Astrocyte (in vitro differentiated cells and primary cell): ENCODE results near the gene GLIS2.

Source experiments
- CTCF ChIP-seq: IDR thresholded peaks from 2 replicates; pipeline ENCODE4 v1.5.1; 2011; ENCODE audit warnings: low read depth, mild to moderate bottlenecking, inconsistent platforms, low read length, moderate library complexity; ENCODE audit not compliant: insufficient read depth
- EZH2 ChIP-seq: IDR thresholded peaks from 2 replicates; pipeline ENCODE4 v1.6.1; 2012; ENCODE audit warnings: mild to moderate bottlenecking, low read length, inconsistent platforms; ENCODE audit not compliant: insufficient read depth

- no peak for TF ChIP-seq EZH2
- no peak for TF ChIP-seq CTCF
These were observed 68.7 kb downstream of the GLIS2 start for GRCh38 chr16:4384509-4384942.
